ENCODE measurements around the gene GRM4.

Gene GRM4

DNA sequence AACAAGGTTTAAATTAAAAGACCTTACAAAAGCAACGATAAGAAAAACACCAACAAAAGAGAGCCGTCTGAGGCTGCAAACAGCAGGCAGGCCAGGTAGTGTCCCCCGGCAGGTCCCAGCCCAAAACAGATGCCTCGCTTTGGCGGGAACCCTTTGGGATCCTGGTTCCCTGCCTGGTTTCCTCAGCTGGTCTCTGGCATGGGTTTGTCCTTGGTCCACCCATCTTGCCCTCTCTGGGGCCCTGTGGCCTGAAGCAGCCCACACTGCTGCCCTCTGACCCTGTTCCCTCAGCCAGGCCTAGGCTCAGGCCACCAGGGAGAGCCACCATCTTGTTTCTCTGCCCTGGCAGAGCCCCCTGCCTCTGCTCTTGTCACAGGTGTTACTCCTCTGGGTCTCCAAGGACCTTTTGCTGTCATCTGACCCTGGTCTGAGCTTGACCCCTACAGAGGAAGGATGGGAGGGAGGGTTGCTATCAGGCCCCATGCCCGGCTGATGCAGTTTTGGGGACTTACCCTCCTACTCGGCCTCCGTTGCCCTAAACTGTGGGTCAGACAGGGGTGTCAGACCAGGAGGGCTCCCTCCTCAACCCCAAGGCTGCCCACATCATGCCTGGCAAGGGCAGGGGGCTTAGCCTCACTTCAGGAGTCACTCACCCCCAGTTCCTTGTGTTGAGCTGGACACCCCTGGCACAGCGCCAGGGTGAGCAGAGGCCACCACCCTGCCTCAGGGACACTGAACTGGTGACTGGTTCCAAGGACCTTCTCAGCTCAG is 30.6 kb upstream of the GRM4 start:
- no peak overlapping the region for H3K9ac ChIP-seq (ENCODE audit: low read length)
- DNase-seq (ENCODE audit: low read depth): no peak
- no peaks in the 10 kb centered on the region for H3K4me1 ChIP-seq (ENCODE audit: control insufficient read depth, insufficient read depth, low read length)

DNA sequence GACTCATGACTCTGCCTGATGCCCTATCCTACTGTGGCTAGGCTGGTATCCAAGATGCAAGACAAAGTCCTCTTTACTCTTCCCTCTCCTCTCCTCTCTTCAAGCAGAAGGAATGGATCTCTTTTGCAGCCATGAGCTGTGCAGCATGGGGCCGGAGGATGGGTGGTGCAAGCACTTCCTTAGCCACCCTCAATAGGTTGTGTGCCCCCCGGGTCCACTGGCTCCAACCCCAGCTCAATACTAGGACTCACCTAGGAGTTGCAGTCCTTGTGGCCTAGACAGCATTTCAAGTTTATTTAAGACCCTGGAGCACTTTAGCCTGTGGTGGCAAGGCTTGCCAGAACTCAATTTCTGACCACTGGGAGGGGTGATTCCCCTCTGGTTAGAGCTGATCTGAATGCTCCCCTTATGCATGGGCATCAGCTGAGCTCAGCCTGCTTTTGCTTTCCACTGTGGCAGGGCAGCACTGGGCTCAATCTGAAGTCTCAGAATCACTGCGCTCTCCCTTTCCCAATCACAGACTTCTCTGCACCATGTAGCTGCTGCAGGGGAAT is 29.0 kb upstream of the GRM4 start:
- H3K9ac ChIP-seq (ENCODE audit: low read length): no peak overlapping the region
- no peak overlapping the region for H3K4me3 ChIP-seq (ENCODE audit: low read length)
- H3K27me3 ChIP-seq (replicated peaks; ENCODE audit: control insufficient read depth, insufficient read depth, low read length): peaks cover 12% of the 10 kb centered on the region
- no peak for DNase-seq (ENCODE audit: low read depth)
- peaks cover 1% of the 10 kb centered on the region for H3K9me3 ChIP-seq (ENCODE audit: control insufficient read depth, low read length)
- H3K36me3 ChIP-seq (ENCODE audit: control insufficient read depth, insufficient read depth, low read length, severe bottlenecking): no peaks in the 10 kb centered on the region
- no peaks in the 10 kb centered on the region for H3K4me1 ChIP-seq (ENCODE audit: control insufficient read depth, insufficient read depth, low read length)

More for the DNA sequence above, 30.6 kb upstream of the GRM4 start:
- no peaks in the 10 kb centered on the region for H3K36me3 ChIP-seq (ENCODE audit: control insufficient read depth, insufficient read depth, low read length, severe bottlenecking)
- H3K27me3 ChIP-seq (replicated peaks; ENCODE audit: control insufficient read depth, insufficient read depth, low read length): peaks cover 17% of the 10 kb centered on the region
- H3K4me3 ChIP-seq (ENCODE audit: low read length): no peak overlapping the region
- H3K9me3 ChIP-seq (ENCODE audit: control insufficient read depth, low read length): no peaks in the 10 kb centered on the region

- H3K9me3 ChIP-seq (ENCODE audit: control insufficient read depth, low read length): peaks cover 3% of the 10 kb centered on the region
- H3K9ac ChIP-seq (ENCODE audit: low read length): no peak overlapping the region
- no peaks in the 10 kb centered on the region for H3K4me1 ChIP-seq (ENCODE audit: control insufficient read depth, insufficient read depth, low read length)
- no peaks in the 10 kb centered on the region for H3K27me3 ChIP-seq (replicated peaks; ENCODE audit: control insufficient read depth, insufficient read depth, low read length)
- no peak for DNase-seq (ENCODE audit: low read depth)
- no peaks in the 10 kb centered on the region for H3K36me3 ChIP-seq (ENCODE audit: control insufficient read depth, insufficient read depth, low read length, severe bottlenecking)
- no peak overlapping the region for H3K4me3 ChIP-seq (ENCODE audit: low read length)
These were observed 27.3 kb upstream of the GRM4 start for GRCh38 chr6:34172961-34173775.

- H3K4me1 ChIP-seq (ENCODE audit: control insufficient read depth, insufficient read depth, low read length): no peaks in the 10 kb centered on the region
- H3K4me3 ChIP-seq (ENCODE audit: low read length): no peak overlapping the region
- no peak overlapping the region for H3K9ac ChIP-seq (ENCODE audit: low read length)
- no peaks in the 10 kb centered on the region for H3K27me3 ChIP-seq (replicated peaks; ENCODE audit: control insufficient read depth, insufficient read depth, low read length)
- H3K9me3 ChIP-seq (ENCODE audit: control insufficient read depth, low read length): peaks cover 3% of the 10 kb centered on the region
- no peaks in the 10 kb centered on the region for H3K36me3 ChIP-seq (ENCODE audit: control insufficient read depth, insufficient read depth, low read length, severe bottlenecking)
- no peak for DNase-seq (ENCODE audit: low read depth)
These were observed 24.5 kb upstream of the GRM4 start for GRCh38 chr6:34170346-34170745.

- Histone ChIP-seq H3K27me3 (replicated peaks; ENCODE audit: control insufficient read depth, insufficient read depth, low read length) (no peaks in the 10 kb centered on the region), H3K4me1 (ENCODE audit: control insufficient read depth, insufficient read depth, low read length) (no peaks in the 10 kb centered on the region), H3K36me3 (ENCODE audit: control insufficient read depth, insufficient read depth, low read length, severe bottlenecking) (no peaks in the 10 kb centered on the region), H3K9me3 (ENCODE audit: control insufficient read depth, low read length) (peaks cover 3% of the 10 kb centered on the region), H3K9ac (ENCODE audit: low read length) (no peak overlapping the region), H3K4me3 (ENCODE audit: low read length) (no peak overlapping the region)
- DNase-seq (ENCODE audit: low read depth): no peak
These were observed 24.0 kb upstream of the GRM4 start for GRCh38 chr6:34169897-34170296.

DNA sequence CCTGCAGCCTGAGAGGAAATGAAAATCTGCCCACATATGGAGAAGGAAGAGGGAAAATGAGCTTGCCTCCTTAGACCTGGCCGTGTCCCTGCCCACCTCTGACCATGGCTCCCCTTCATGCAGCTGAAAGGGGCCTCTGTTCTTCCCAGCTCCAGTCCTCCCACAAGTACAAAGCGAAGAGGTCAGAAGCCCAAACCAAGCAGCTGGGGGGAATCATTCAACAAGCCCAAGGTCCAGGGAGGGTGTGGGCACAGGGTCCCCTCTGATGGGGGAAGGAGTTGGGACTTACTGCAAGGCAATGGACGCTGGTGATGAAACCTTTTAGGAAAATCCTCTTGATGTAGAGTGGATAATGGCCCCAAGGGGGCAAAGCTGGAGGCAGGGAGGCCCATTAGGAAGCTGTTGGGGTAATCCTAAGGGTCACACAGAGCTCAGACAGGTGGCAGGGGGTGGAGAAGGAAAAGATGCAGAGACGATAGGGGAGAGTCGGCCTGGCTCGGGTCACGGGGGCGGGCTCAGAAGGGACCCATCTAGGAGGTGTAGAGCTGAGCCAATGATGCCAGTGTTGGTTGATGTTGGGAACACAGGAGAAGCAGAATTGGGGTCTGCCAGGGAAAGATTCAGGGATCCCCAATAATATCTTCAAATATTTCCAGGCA is 16.1 kb upstream of the GRM4 start:
- Histone ChIP-seq H3K27me3 (replicated peaks; ENCODE audit: control insufficient read depth, insufficient read depth, low read length) (peaks cover 13% of the 10 kb centered on the region), H3K9ac (ENCODE audit: low read length) (no peak overlapping the region), H3K4me3 (ENCODE audit: low read length) (no peak overlapping the region), H3K36me3 (ENCODE audit: control insufficient read depth, insufficient read depth, low read length, severe bottlenecking) (no peaks in the 10 kb centered on the region), H3K9me3 (ENCODE audit: control insufficient read depth, low read length) (peaks cover 25% of the 10 kb centered on the region), H3K4me1 (ENCODE audit: control insufficient read depth, insufficient read depth, low read length) (no peaks in the 10 kb centered on the region)
- no peak for DNase-seq (ENCODE audit: low read depth)

- no peak for DNase-seq (ENCODE audit: low read depth)
- H3K27me3 ChIP-seq (replicated peaks; ENCODE audit: control insufficient read depth, insufficient read depth, low read length): peaks cover 31% of the 10 kb centered on the region
- H3K36me3 ChIP-seq (ENCODE audit: control insufficient read depth, insufficient read depth, low read length, severe bottlenecking): no peaks in the 10 kb centered on the region
- H3K4me3 ChIP-seq (ENCODE audit: low read length): no peak overlapping the region
- no peak overlapping the region for H3K9ac ChIP-seq (ENCODE audit: low read length)
- H3K4me1 ChIP-seq (ENCODE audit: control insufficient read depth, insufficient read depth, low read length): no peaks in the 10 kb centered on the region
- H3K9me3 ChIP-seq (ENCODE audit: control insufficient read depth, low read length): peaks cover 25% of the 10 kb centered on the region
These were observed 14.0 kb upstream of the GRM4 start for GRCh38 chr6:34159844-34160243.

GRCh38 chr6:34158876-34159275 is 13.0 kb upstream of the GRM4 start:
- peaks cover 3% of the 10 kb centered on the region for H3K4me1 ChIP-seq (ENCODE audit: control insufficient read depth, insufficient read depth, low read length)
- no peak for DNase-seq (ENCODE audit: low read depth)
- no peak overlapping the region for H3K4me3 ChIP-seq (ENCODE audit: low read length)
- peaks cover 39% of the 10 kb centered on the region for H3K27me3 ChIP-seq (replicated peaks; ENCODE audit: control insufficient read depth, insufficient read depth, low read length)
- H3K36me3 ChIP-seq (ENCODE audit: control insufficient read depth, insufficient read depth, low read length, severe bottlenecking): no peaks in the 10 kb centered on the region
- H3K9ac ChIP-seq (ENCODE audit: low read length): no peak overlapping the region
- H3K9me3 ChIP-seq (ENCODE audit: control insufficient read depth, low read length): peaks cover 25% of the 10 kb centered on the region

- H3K27me3 ChIP-seq (replicated peaks; ENCODE audit: control insufficient read depth, insufficient read depth, low read length): peaks cover 40% of the 10 kb centered on the region
- H3K9me3 ChIP-seq (ENCODE audit: control insufficient read depth, low read length): peaks cover 25% of the 10 kb centered on the region
- H3K36me3 ChIP-seq (ENCODE audit: control insufficient read depth, insufficient read depth, low read length, severe bottlenecking): no peaks in the 10 kb centered on the region
- H3K4me3 ChIP-seq (ENCODE audit: low read length): no peak overlapping the region
- no peak overlapping the region for H3K9ac ChIP-seq (ENCODE audit: low read length)
- DNase-seq (ENCODE audit: low read depth): no peak
- peaks cover 3% of the 10 kb centered on the region for H3K4me1 ChIP-seq (ENCODE audit: control insufficient read depth, insufficient read depth, low read length)
These were observed 12.0 kb upstream of the GRM4 start for GRCh38 chr6:34157851-34158250.

GRCh38 chr6:34157236-34157830 is 11.4 kb upstream of the GRM4 start:
- Histone ChIP-seq H3K27me3 (replicated peaks; ENCODE audit: control insufficient read depth, insufficient read depth, low read length) (peaks cover 42% of the 10 kb centered on the region), H3K36me3 (ENCODE audit: control insufficient read depth, insufficient read depth, low read length, severe bottlenecking) (no peaks in the 10 kb centered on the region), H3K9ac (ENCODE audit: low read length) (no peak overlapping the region), H3K9me3 (ENCODE audit: control insufficient read depth, low read length) (peaks cover 25% of the 10 kb centered on the region), H3K4me1 (ENCODE audit: control insufficient read depth, insufficient read depth, low read length) (peaks cover 3% of the 10 kb centered on the region), H3K4me3 (ENCODE audit: low read length) (no peak overlapping the region)
- no peak for DNase-seq (ENCODE audit: low read depth)

Data from adipocyte (in vitro differentiated cells).